Stomach (tissue), 4 donors: Measurements from ENCODE around the gene DCDC2C.

Experiments used
- EP300 ChIP-seq: sonication (generic); formaldehyde crosslinking; IDR thresholded peaks from one replicate; pipeline ENCODE4 v1.6.1; 2017; ENCODE audit warnings: antibody characterized with exemption
- POLR2A ChIP-seq, 4 donors: fragments of 450-650 bp; IDR thresholded peaks; one replicate each; pipeline ENCODE4 v1.6.1; 2016; ENCODE audit warnings: antibody characterized with exemption in 4 of 4, control low read depth in 2 of 4, mild to moderate bottlenecking in 1 of 4, moderate library complexity in 1 of 4
- POLR2AphosphoS5 ChIP-seq, 3 donors: sonication (generic); formaldehyde crosslinking; IDR thresholded peaks; one replicate each; pipeline ENCODE4 v1.6.1; 2016; ENCODE audit warnings: antibody characterized with exemption in 3 of 3
- TF ChIP-seq, protein P1 (sequence below), 7 experiments: fragments of 450-650 bp in 4 of 7; fragments of 200-600 bp in 3 of 7; sonication (generic) in 3 of 7; IDR thresholded peaks; one replicate each; pipeline ENCODE4 v1.5.1; 2016 to 2019; ENCODE audit warnings: antibody characterized with exemption in 7 of 7, control low read depth in 2 of 7, mild to moderate bottlenecking in 1 of 7

DNA sequence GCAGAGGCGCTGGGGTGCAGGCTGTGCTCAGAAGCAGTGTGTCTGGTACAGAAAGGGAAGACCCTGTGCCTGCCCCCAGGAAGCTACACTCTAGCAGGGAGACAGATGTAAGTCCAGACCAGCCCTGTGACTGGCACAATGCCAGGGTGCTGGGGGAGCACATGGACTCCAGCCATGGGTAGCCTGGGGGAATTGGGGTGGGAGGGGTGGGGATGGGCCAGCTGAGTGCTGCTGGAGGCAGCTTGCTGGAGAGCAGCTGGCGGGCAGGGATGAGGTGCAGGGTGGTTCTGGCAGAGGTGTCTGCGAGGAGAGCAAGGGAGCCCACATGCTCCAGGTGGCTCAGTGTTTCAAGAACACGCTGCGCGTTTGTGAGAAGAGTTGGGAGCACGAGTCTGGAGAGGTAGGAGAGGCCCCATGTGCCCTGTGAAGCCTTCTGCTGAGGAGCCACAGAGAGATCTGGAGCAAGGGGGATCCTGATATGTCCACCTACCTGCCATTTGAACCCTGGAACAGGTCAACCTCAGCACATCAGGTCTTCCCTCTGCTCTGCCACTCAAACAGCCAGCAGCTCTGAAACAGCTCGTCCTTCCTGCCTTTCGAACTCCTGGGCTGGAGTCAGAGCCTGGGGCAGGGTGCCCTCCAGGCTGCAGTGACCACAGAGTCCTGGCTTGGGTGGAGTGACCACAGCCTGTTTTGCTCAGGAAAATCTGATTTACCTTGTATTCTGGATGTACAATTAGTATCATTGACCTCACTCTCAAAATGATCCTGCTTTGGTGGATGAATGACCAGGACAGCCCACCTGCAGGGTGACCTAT lies 30.3 kb upstream of the DCDC2C start:
- TF ChIP-seq, protein P1, sequence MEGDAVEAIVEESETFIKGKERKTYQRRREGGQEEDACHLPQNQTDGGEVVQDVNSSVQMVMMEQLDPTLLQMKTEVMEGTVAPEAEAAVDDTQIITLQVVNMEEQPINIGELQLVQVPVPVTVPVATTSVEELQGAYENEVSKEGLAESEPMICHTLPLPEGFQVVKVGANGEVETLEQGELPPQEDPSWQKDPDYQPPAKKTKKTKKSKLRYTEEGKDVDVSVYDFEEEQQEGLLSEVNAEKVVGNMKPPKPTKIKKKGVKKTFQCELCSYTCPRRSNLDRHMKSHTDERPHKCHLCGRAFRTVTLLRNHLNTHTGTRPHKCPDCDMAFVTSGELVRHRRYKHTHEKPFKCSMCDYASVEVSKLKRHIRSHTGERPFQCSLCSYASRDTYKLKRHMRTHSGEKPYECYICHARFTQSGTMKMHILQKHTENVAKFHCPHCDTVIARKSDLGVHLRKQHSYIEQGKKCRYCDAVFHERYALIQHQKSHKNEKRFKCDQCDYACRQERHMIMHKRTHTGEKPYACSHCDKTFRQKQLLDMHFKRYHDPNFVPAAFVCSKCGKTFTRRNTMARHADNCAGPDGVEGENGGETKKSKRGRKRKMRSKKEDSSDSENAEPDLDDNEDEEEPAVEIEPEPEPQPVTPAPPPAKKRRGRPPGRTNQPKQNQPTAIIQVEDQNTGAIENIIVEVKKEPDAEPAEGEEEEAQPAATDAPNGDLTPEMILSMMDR (IDR thresholded peaks at IDR 0.05) = no peak
- TF ChIP-seq POLR2AphosphoS5 (IDR thresholded peaks at IDR 0.05) = no peak
- TF ChIP-seq POLR2A (IDR thresholded peaks at IDR 0.05) = no peak
- no peak for TF ChIP-seq EP300
